Endothelial cell of umbilical vein (primary cell): ENCODE measurements around the gene KIFC1. TPM values are rescaled to one million over a fixed set of nuclear protein-coding genes. Genes with fewer than 3 reads are reported as not detected.

Experiments
- BruUV-seq: library from RNA; stranded (reverse); fragments of 400-500 nt; replicated peaks from 2 replicates; lab custom pipeline; 2021; lab: Mats Ljungman, UMichigan
- CTCF ChIA-PET: fragments of 300-600, 350-600 bp; sonication (Branson Sonifier 250); formaldehyde crosslinking; loops from one replicate; lab custom pipeline; 2021; ENCODE audit warnings: antibody characterized with exemption, inconsistent platforms; lab: Charles Lee
- POLR2A ChIA-PET: fragments of 300-600, 350-600 bp; sonication (Branson Sonifier 250); formaldehyde crosslinking; loops from one replicate; lab custom pipeline; 2021; ENCODE audit warnings: antibody characterized with exemption, inconsistent platforms; lab: Charles Lee
- DNase-seq: peaks from one replicate; pipeline ENCODE4 v3.0.0-alpha.2; 2011; ENCODE audit warnings: low read depth, low spot score
- FAIRE-seq: peaks from 2 replicates; lab custom pipeline; 2011; peaks lifted over from hg19 to GRCh38; lab: Jason Lieb, UNC
- H2AFZ ChIP-seq: 2 replicates; pipeline ENCODE4 v1.6.0; 2012; ENCODE audit warnings: low read depth, low read length, control low read depth, inconsistent platforms
- H3K27ac ChIP-seq: 2 replicates; pipeline ENCODE4 v1.5.1; 2011; ENCODE audit warnings: low read depth, mild to moderate bottlenecking, control low read depth, low read length, moderate library complexity; ENCODE audit not compliant: insufficient read depth
- H3K27me3 ChIP-seq, 2 experiments: 2 replicates each; pipeline versions ENCODE4 v1.6.0 to v1.6.1; 2011; ENCODE audit warnings: low read length in 2 of 2, mixed read lengths in 1 of 2; ENCODE audit not compliant: control insufficient read depth in 2 of 2, insufficient read depth in 2 of 2
- H3K36me3 ChIP-seq, 2 experiments: 2 replicates in 1 of 2; 3 replicates in 1 of 2; pipeline ENCODE4 v1.5.1; 2011; ENCODE audit warnings: low read length in 2 of 2, mild to moderate bottlenecking in 1 of 2, moderate library complexity in 1 of 2; ENCODE audit not compliant: control insufficient read depth in 2 of 2, insufficient read depth in 2 of 2; ENCODE audit errors: extremely low read depth in 1 of 2
- H3K4me1 ChIP-seq: 3 replicates; pipeline ENCODE4 v1.5.1; 2011; ENCODE audit warnings: mild to moderate bottlenecking, low read length; ENCODE audit not compliant: control insufficient read depth, insufficient read depth; ENCODE audit errors: extremely low read depth
- H3K4me2 ChIP-seq: 2 replicates; pipeline ENCODE4 v1.6.1; 2011; ENCODE audit warnings: low read length, control low read depth, mixed read lengths; ENCODE audit not compliant: insufficient read depth
- H3K4me3 ChIP-seq, 3 experiments: fragments of 200-600 bp in 1 of 3; sonication (generic), shearing (Covaris generic) in 1 of 3; replicated peaks in 1 of 3; 2 replicates each; pipeline ENCODE4 v1.5.1; 2011 to 2016; ENCODE audit warnings: control low read depth in 3 of 3, low read length in 3 of 3, mild to moderate bottlenecking in 2 of 3, inconsistent platforms in 1 of 3, low read depth in 1 of 3, moderate library complexity in 1 of 3; ENCODE audit not compliant: insufficient read depth in 1 of 3
- H3K79me2 ChIP-seq: 2 replicates; pipeline ENCODE4 v1.6.0; 2012; ENCODE audit warnings: low read length, inconsistent platforms; ENCODE audit not compliant: control insufficient read depth, insufficient read depth
- H3K9ac ChIP-seq: replicated peaks from 2 replicates; pipeline ENCODE3; 2011; ENCODE audit warnings: low read length, control low read depth; ENCODE audit not compliant: insufficient read depth; ENCODE audit errors: extremely low read depth
- H3K9me1 ChIP-seq: replicated peaks from 3 replicates; pipeline ENCODE4 v1.6.0; 2011; ENCODE audit warnings: mild to moderate bottlenecking, low read length; ENCODE audit not compliant: control insufficient read depth, insufficient read depth; ENCODE audit errors: extremely low read depth
- H3K9me3 ChIP-seq: replicated peaks from 2 replicates; pipeline ENCODE4 v1.5.1; 2012; ENCODE audit warnings: low read length, inconsistent platforms; ENCODE audit not compliant: control insufficient read depth, insufficient read depth
- H4K20me1 ChIP-seq: replicated peaks from 2 replicates; pipeline ENCODE3; 2011; ENCODE audit warnings: mild to moderate bottlenecking, low read length; ENCODE audit not compliant: control insufficient read depth, insufficient read depth; ENCODE audit errors: extremely low read depth
- EZH2 ChIP-seq: IDR thresholded peaks from 2 replicates; pipeline ENCODE4 v1.6.1; 2012; ENCODE audit warnings: borderline replicate concordance, low read depth, mild to moderate bottlenecking, moderate library complexity, low read length, inconsistent platforms; ENCODE audit not compliant: severe bottlenecking
- FOS ChIP-seq: IDR thresholded peaks from 2 replicates; pipeline ENCODE4 v1.6.1; 2011; ENCODE audit warnings: mild to moderate bottlenecking, low read length, moderate library complexity, borderline replicate concordance; ENCODE audit not compliant: insufficient read depth
- GATA2 ChIP-seq: IDR thresholded peaks from 2 replicates; pipeline ENCODE4 v1.7.0; 2011; ENCODE audit warnings: low read depth, mild to moderate bottlenecking, moderate library complexity, mixed read lengths, low read length; ENCODE audit not compliant: insufficient read length, insufficient read depth
- JUN ChIP-seq: IDR thresholded peaks from 2 replicates; pipeline ENCODE4 v1.6.1; 2011; ENCODE audit warnings: borderline replicate concordance, low read depth; ENCODE audit not compliant: insufficient read length, insufficient read depth
- MYC ChIP-seq: IDR thresholded peaks from one replicate; pipeline ENCODE4 v1.6.1; 2011; ENCODE audit warnings: mild to moderate bottlenecking, low read depth, low read length
- POLR2A ChIP-seq: IDR thresholded peaks from 2 replicates; pipeline ENCODE4 v1.6.1; 2012; ENCODE audit warnings: low read depth, mild to moderate bottlenecking, control low read depth, low read length
- POLR2AphosphoS5 ChIP-seq: IDR thresholded peaks from 2 replicates; pipeline ENCODE4 v1.6.1; 2012; ENCODE audit warnings: low read depth, mild to moderate bottlenecking, control low read depth, low read length, moderate library complexity; ENCODE audit not compliant: insufficient read depth
- dilution Hi-C: fragments of 300-500 bp; cut with MboI; formaldehyde crosslinking; loops from one replicate; pipeline ENCODE4 v1.15.0; 2019; ENCODE audit warnings: low sequenced_read_pairs; ENCODE audit not compliant: extremely low pct_ligation_motif_present
- intact Hi-C: fragments of 100-400 bp; cut with micrococcal nuclease; formaldehyde crosslinking; loops from one replicate; pipeline ENCODE4 v1.10.0; 2022
- polyA plus RNA-seq, 4 experiments: library from polyadenylated mRNA; depleted of rRNA in 3 of 4; stranded (reverse) in 3 of 4; unstranded in 1 of 4; fragments of >200 nt; gene quantifications; 2 replicates each; pipeline versions ENCODE4 v1.2.1 to v1.2.3, GENCODE V29; 2011 to 2012; ENCODE audit warnings: missing spikeins in 1 of 4
- total RNA-seq: library from RNA; stranded (reverse); gene quantifications from 2 replicates; pipeline ENCODE4 v1.2.3, GENCODE V29; 2021
- TF ChIP-seq, protein P1 (sequence below): IDR thresholded peaks from 2 replicates; pipeline ENCODE4 v1.6.1; 2011; ENCODE audit not compliant: insufficient read depth, insufficient read length
- TF ChIP-seq, protein P2 (sequence below), 2 donors: IDR thresholded peaks; 1 replicate in 1 of 2; 2 replicates in 1 of 2; pipeline ENCODE4 v1.5.1; 2011; ENCODE audit warnings: low read length in 2 of 2, mild to moderate bottlenecking in 2 of 2, moderate library complexity in 2 of 2, control low read depth in 1 of 2, inconsistent platforms in 1 of 2, low read depth in 1 of 2; ENCODE audit not compliant: insufficient read depth in 1 of 2; ENCODE audit errors: extremely low read depth in 1 of 2

The KIFC1 gene
- total and polyA plus RNA-seq, 2 donors (not counting 3 experiments of a cell fraction or from before 2014, with no cell fraction given): 39.3 to 63.4 TPM

DNA sequence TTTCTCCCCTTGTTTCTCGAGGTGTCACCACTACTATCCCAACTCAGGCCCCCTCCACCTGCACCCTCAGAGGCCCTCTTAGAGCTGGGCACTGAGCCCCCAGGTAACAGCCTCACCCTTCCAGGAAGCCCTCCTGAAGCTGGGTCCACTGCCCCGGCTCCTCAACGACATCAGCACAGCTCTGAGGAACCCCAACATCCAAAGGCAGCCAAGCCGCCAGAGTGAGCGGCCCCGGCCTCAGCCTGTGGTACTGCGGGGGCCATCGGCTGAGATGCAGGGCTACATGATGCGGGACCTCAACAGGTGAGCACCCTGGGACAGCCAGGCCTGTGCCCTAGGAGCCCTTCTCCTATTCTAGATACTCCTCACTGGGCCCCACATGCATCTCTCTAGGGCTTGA, 49.8 kb downstream of the KIFC1 start:
- Histone ChIP-seq H3K27ac (no peak overlapping the region), H3K9me1 (no peaks in the 10 kb centered on the region), H3K9ac (no peak overlapping the region), H3K4me2 (no peak overlapping the region), H3K27me3 (no peaks in the 10 kb centered on the region), H3K79me2 (no peaks in the 10 kb centered on the region), H2AFZ (no peak overlapping the region), H3K9me3 (no peaks in the 10 kb centered on the region), H3K4me1 (no peaks in the 10 kb centered on the region), H4K20me1 (no peaks in the 10 kb centered on the region), H3K4me3 (no peak overlapping the region), H3K36me3 (peaks cover 0 to 26% of the 10 kb centered on the region in 2 experiments)
- TF ChIP-seq EZH2 (no peak), GATA2 (no peak), MYC (no peak), POLR2AphosphoS5 (no peak), POLR2A (no peak), JUN (no peak), FOS (no peak)
- TF ChIP-seq, protein P1, sequence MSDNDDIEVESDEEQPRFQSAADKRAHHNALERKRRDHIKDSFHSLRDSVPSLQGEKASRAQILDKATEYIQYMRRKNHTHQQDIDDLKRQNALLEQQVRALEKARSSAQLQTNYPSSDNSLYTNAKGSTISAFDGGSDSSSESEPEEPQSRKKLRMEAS: no peak
- TF ChIP-seq, protein P2, sequence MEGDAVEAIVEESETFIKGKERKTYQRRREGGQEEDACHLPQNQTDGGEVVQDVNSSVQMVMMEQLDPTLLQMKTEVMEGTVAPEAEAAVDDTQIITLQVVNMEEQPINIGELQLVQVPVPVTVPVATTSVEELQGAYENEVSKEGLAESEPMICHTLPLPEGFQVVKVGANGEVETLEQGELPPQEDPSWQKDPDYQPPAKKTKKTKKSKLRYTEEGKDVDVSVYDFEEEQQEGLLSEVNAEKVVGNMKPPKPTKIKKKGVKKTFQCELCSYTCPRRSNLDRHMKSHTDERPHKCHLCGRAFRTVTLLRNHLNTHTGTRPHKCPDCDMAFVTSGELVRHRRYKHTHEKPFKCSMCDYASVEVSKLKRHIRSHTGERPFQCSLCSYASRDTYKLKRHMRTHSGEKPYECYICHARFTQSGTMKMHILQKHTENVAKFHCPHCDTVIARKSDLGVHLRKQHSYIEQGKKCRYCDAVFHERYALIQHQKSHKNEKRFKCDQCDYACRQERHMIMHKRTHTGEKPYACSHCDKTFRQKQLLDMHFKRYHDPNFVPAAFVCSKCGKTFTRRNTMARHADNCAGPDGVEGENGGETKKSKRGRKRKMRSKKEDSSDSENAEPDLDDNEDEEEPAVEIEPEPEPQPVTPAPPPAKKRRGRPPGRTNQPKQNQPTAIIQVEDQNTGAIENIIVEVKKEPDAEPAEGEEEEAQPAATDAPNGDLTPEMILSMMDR (IDR thresholded peaks at IDR 0.05; ENCODE audit: extremely low read depth in 1 of 2, insufficient read depth in 1 of 2, low read depth in 1 of 2, low read length in 2 of 2): no peak
- dilution Hi-C loops: no loop called here
- intact Hi-C loops: no loop called here
- BruUV-seq: no TSS peak
- ChIA-PET CTCF (interaction anchor here (0.8 to 2.0 kb wide), 2 partner anchors 9 to 13 kb away, joined by 3 to 5 read pairs; partner anchors contain the start of gene ZBTB9), POLR2A (no interaction called here)
- DNase-seq (no peak), FAIRE-seq (no peak)
